NT2/D1 (cell line): ENCODE data around the gene INTS1.
"Not testable (repeated sequence)": the region's sequence is repeated elsewhere in the genome, so short reads cannot be mapped to it uniquely, and the experiment has no call there.

ENCODE experiments used
- DNase-seq: peaks from one replicate; pipeline ENCODE4 v3.0.0-alpha.2; 2011; ENCODE audit warnings: low read depth, low spot score
- H3K27me3 ChIP-seq: 2 replicates; pipeline ENCODE4 v1.6.0; 2011; ENCODE audit warnings: mild to moderate bottlenecking; ENCODE audit not compliant: insufficient read length, insufficient read depth
- H3K36me3 ChIP-seq: 2 replicates; pipeline ENCODE4 v1.6.1; 2011; ENCODE audit warnings: mild to moderate bottlenecking, low read length, mixed read lengths; ENCODE audit not compliant: insufficient read depth, insufficient read length
- H3K4me1 ChIP-seq: 2 replicates; pipeline ENCODE4 v1.5.1; 2011; ENCODE audit not compliant: insufficient read depth, insufficient read length
- H3K4me3 ChIP-seq: 2 replicates; pipeline ENCODE4 v1.5.1; 2011; ENCODE audit warnings: low read depth; ENCODE audit not compliant: insufficient read length
- H3K9ac ChIP-seq: 2 replicates; pipeline ENCODE4 v1.6.0; 2011; ENCODE audit warnings: low read depth; ENCODE audit not compliant: insufficient read length
- H3K9me3 ChIP-seq: 2 replicates; pipeline ENCODE4 v1.5.1; 2011; ENCODE audit warnings: mild to moderate bottlenecking, low read length; ENCODE audit not compliant: insufficient read depth
- SUZ12 ChIP-seq: IDR thresholded peaks from 2 replicates; pipeline ENCODE4 v1.6.1; 2011; ENCODE audit not compliant: insufficient read length, insufficient read depth; ENCODE audit errors: extremely low read depth
- YY1 ChIP-seq: IDR thresholded peaks from 2 replicates; pipeline ENCODE4 v1.6.1; 2011; ENCODE audit not compliant: insufficient read length, insufficient read depth
- ZNF274 ChIP-seq: IDR thresholded peaks from 2 replicates; pipeline ENCODE4 v1.6.1; 2011; ENCODE audit warnings: mild to moderate bottlenecking, low read depth, low read length

Gene INTS1

DNA sequence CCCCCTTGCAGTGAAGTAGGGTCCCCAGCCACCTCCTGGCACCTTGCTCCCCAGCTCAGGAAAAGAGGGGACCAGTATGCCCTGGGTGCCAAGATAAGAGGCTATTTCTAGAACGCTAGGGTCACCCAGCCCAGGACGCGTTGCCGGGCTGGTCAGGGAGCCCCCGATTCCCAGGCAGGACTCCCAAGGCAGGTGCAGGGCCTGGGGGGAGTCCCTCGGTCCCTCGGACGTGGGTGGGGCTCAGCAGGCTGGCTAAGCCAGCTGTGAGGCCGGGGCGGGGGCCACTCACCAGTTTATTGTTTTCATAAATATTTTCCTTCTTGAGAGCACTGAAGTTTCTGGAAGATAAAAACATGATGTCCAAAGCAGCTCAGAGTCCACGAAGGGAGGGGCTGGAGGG is 54.2 kb downstream of the INTS1 start:
- Histone ChIP-seq H3K9me3 (no peaks in the 10 kb centered on the region), H3K27me3 (no peaks in the 10 kb centered on the region), H3K9ac (no peak overlapping the region), H3K4me3 (no peak overlapping the region), H3K36me3 (peaks cover 25% of the 10 kb centered on the region), H3K4me1 (peaks cover 31% of the 10 kb centered on the region)
- TF ChIP-seq SUZ12, result no peak
- TF ChIP-seq YY1, result no peak
- TF ChIP-seq ZNF274, result no peak
- DNase-seq, result no peak

DNA sequence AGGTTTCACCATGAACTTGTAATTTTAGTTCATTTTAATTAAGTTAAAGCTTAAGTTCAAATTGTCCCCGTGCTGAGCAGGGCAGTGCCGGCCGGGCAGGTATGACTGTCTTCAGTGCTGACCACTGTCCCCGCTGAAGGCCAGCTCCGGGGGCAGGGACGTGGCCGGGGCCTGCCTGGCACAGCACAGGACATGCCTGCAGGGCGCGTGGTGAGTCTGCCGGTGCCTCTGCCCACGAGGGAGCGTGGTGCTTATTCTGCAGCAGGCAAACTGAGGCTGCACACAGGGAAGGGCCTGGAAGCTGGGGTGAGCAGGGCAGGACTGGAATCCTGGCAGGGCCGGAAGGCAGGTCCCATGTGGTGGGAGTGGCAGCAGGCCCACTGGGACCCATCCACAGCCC is 54.7 kb downstream of the INTS1 start:
- Histone ChIP-seq H3K9me3 (no peaks in the 10 kb centered on the region), H3K4me3 (no peak overlapping the region), H3K27me3 (no peaks in the 10 kb centered on the region), H3K36me3 (peaks cover 25% of the 10 kb centered on the region), H3K9ac (no peak overlapping the region), H3K4me1 (peaks cover 28% of the 10 kb centered on the region)
- no peak for DNase-seq
- no peak for TF ChIP-seq ZNF274
- no peak for TF ChIP-seq SUZ12
- TF ChIP-seq YY1, result no peak

DNA sequence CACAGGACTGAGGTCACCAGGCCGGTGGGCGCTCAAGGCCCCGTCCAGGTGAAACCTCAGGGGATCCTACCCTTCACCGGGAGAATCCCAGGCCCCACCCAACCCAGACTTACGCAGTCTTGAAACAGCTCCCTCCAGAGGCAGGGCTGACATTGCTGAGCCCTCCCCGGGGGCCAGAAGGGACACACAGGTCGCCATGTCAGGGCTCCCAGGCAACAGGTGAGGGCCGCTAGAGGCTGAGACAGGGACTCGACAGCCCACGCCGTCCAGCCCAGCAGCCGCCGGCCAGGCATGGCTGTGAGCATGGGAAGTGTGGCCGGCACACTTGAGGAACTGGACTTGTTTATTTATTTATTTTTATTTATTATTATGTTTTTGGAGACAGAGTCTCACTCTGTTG is 55.2 kb downstream of the INTS1 start:
- H3K36me3 ChIP-seq, result peaks cover 25% of the 10 kb centered on the region
- H3K9me3 ChIP-seq, result no peaks in the 10 kb centered on the region
- no peaks in the 10 kb centered on the region for H3K27me3 ChIP-seq
- peaks cover 23% of the 10 kb centered on the region for H3K4me1 ChIP-seq
- no peak for DNase-seq
- no peak for TF ChIP-seq YY1
- no peak for TF ChIP-seq SUZ12
- no peak for TF ChIP-seq ZNF274
- H3K9ac ChIP-seq, result no peak overlapping the region
- no peak overlapping the region for H3K4me3 ChIP-seq

GRCh38 chr7:1447551-1448244 is 56.5 kb downstream of the INTS1 start:
- Histone ChIP-seq H3K4me3 (no peak overlapping the region), H3K9me3 (no peaks in the 10 kb centered on the region), H3K27me3 (no peaks in the 10 kb centered on the region), H3K36me3 (peaks cover 20% of the 10 kb centered on the region), H3K4me1 (peaks cover 21% of the 10 kb centered on the region), H3K9ac (no peak overlapping the region)
- DNase-seq, result no peak
- TF ChIP-seq ZNF274, result no peak
- TF ChIP-seq YY1, result no peak
- no peak for TF ChIP-seq SUZ12

- H3K4me3 ChIP-seq, result no peak overlapping the region
- TF ChIP-seq SUZ12 (no peak), YY1 (no peak), ZNF274 (no peak)
- no peak overlapping the region for H3K9ac ChIP-seq
- peaks cover 21% of the 10 kb centered on the region for H3K36me3 ChIP-seq
- peaks cover 15% of the 10 kb centered on the region for H3K4me1 ChIP-seq
- no peaks in the 10 kb centered on the region for H3K27me3 ChIP-seq
- DNase-seq, result no peak
- no peaks in the 10 kb centered on the region for H3K9me3 ChIP-seq
These were observed 57.1 kb downstream of the INTS1 start for GRCh38 chr7:1447112-1447511.

DNA sequence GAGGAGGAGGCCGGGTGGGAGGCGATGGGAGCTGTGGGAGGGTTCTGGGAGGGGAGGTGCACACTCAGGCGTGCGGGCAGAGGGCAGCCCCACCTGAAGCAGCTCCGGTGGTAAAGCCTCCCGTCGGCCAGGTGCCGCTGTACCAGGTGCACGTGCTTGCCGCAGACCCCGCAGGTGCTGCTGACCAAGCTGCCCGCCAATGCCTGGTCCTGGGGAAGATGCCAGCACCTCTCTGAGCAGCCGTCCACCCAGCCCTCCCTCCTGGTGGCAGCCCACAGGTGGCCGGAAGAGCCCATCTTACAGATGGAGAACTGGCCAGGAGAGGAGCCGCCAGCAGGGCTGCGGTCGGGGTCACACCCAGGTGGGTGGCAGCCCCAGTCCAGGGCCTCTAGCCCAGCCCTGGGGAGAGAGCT is 57.6 kb downstream of the INTS1 start:
- Histone ChIP-seq H3K4me3 (no peak overlapping the region), H3K9ac (no peak overlapping the region), H3K9me3 (no peaks in the 10 kb centered on the region), H3K4me1 (peaks cover 15% of the 10 kb centered on the region), H3K36me3 (peaks cover 25% of the 10 kb centered on the region), H3K27me3 (no peaks in the 10 kb centered on the region)
- no peak for TF ChIP-seq YY1
- TF ChIP-seq SUZ12, result no peak
- no peak for TF ChIP-seq ZNF274
- no peak for DNase-seq

- Histone ChIP-seq H3K36me3 (peaks cover 29% of the 10 kb centered on the region), H3K4me1 (peaks cover 17% of the 10 kb centered on the region)
- H3K9ac ChIP-seq, DNase-seq, H3K4me3 ChIP-seq, H3K9me3 ChIP-seq, H3K27me3 ChIP-seq: not testable (repeated sequence)
These were observed 58.2 kb downstream of the INTS1 start for GRCh38 chr7:1446026-1446425.
